Stimulated activated CD8-positive, alpha-beta memory T cell treated with anti-CD3 and anti-CD28 coated beads, Interleukin-4, amount 100 ng/mL, for 4 hours (primary cell): ENCODE measurements around the gene ROCK1.

ENCODE experiments used
- DNase-seq, 2 donors: peaks; one replicate each; pipeline ENCODE4 v3.0.0-alpha.2; 2020; ENCODE audit warnings: low read depth in 2 of 2, low spot score in 1 of 2

ROCK1 gene

DNA sequence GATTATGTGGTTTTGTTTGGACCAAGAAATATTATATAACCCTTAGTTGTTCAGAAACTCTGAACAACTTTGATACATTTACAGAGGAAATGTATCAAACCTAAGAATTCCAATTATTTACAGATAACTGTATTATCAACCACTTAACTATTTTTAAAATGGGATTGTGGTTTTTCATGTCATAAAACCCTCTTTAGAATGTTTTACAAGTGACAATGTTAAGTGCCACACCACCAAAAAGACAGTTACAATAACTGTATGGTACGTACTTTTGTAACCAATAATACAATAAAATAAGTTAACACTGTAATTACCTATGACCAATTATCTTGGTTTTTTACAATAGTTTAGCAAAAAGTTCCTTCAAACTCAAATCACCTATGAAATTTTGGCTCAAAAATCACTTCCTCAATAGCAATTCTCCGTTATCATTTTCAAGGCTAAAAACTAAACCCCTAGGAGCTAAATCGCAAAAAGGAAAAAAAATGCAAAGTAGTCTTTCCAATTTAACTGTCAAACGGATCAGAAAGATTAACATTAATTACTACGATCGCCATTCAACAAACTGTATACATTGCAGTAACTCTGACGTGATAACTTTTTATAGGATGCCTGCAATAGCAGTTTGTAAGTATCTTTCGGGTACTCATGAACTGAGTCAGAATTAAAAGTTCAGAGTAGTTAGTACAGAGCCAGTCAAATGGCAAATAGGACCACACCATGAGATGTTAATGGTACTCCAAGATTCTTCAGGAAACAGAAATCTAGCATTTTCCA lies 1.5 kb downstream of the ROCK1 start:
- no peak for DNase-seq

DNA sequence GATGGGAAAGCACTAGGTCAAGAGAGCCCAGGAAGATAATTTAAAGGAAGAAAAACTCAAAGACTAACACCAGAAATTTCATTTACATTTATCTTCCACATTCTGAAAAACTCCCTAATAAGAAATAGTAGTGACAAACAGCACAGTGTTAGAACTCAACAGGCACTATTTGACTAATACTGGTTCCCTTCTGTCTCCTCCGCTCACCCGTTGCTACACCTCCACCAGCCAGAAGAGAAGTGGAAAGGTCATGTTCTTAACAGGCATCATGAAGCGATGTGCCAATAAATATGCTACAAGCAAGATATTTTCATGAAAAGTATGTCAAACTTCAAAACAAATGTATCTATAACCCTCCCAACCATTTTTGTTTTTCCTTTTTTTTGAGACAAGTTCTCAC lies 5.7 kb downstream of the ROCK1 start:
- DNase-seq: no peak

DNA sequence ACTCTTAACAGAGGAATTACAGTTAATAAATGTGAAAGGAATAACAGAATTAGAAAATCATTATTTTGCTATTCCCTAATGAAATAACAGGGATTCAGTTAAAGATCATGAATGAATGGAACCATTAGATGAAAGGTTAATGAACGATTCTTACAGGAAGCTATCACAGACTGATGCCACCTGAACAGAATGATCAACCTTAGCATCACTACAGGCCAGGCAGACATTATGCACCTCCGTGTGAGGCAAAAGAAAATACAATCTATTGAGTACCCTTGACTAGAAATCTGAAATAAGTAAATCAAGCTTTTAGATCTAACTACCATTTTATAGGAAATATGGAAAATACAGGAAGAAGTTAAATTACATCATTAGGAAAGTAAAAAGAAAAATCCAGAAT lies 10.4 kb downstream of the ROCK1 start:
- no peak for DNase-seq

DNA sequence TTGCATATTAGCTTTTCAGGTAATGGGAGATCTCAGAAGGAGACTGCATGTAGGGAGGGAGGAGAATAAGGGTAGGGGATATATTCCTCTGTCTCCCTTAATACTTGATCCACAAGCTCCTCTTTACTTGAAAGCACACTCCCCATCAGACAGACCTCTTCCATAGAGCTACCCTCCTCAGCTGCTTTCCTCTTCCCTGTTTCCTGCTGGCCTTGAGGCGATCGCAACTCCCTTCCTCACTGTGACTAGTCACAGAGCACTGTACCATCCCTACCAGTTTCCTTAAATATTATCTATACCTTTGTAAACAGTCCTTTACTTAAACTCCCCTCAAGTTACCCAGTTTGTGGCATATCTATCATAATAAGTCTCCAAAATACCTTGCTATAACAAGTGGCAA lies 10.9 kb downstream of the ROCK1 start:
- no peak for DNase-seq

GRCh38 chr18:21100146-21100545 lies 11.5 kb downstream of the ROCK1 start:
- no peak for DNase-seq

GRCh38 chr18:21099442-21099841 lies 12.2 kb downstream of the ROCK1 start:
- DNase-seq: no peak

- no peak for DNase-seq
Observed at GRCh38 chr18:21096760-21097159, 14.9 kb downstream of the ROCK1 start.

DNA sequence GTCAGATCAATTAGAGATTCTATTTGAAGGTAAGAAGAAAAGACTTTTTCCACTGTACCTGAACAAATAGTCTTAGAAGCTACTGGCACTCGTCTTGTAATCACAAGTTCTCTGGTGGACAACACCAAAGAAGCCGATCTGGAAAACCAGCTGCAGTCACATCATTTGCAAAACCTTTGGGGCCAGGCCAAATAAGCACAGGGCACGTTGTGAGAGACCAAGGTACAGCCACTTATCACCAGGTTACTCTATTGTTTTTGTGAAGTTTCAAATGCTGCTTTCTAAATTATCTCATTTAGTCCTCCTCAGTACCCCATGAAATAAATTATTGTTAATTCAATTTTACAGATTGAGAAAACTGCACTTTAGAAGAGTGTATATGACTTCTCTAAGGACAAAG lies 18.5 kb downstream of the ROCK1 start:
- DNase-seq: no peak

DNA sequence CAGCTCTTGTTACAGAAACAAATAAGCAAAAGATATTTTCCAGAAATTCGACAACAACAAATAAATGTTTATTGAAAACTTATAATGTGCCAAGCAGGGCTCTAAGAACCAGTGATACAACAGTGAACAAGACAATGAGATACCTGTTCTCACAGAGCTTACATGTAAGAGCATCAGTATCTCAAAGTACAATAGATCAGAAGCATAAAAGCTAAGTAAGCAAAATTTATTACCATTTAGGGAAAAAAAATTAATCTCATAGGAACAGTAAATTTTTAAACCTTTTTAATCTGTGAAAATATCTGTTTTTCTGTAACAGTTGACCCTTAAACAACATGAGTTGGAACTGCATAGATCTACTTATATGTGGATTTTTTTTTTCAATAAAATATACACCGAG lies 20.9 kb downstream of the ROCK1 start:
- no peak for DNase-seq

- no peak for DNase-seq
Observed at GRCh38 chr18:21085579-21086166, 25.9 kb downstream of the ROCK1 start.

DNA sequence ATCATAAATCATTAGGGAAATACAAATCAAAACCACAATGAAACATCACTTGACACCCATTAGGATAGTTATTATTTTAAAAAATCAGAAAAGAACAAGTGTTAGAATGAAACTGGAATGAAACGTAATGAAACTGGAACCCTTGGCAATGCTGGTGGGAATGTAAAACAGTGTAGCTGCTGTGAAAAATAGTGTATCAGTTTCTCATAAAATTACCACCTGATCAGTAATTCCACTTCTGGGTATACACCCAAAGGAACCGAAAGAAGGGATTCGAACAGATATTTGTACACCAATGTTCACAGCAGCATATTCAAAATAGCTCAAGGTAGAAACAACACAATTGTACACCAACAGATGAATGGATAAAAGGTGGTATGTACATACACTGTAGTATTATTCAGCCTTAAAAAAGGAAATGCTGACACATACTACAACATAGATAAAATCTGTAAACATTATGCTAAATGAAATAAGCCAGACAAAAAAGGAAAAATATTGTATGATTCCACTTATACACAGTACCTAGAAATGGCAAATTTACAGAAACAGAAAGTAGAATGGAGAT lies 27.0 kb downstream of the ROCK1 start:
- DNase-seq: no peak

GRCh38 chr18:21083017-21083416 lies 28.6 kb downstream of the ROCK1 start:
- no peak for DNase-seq

DNA sequence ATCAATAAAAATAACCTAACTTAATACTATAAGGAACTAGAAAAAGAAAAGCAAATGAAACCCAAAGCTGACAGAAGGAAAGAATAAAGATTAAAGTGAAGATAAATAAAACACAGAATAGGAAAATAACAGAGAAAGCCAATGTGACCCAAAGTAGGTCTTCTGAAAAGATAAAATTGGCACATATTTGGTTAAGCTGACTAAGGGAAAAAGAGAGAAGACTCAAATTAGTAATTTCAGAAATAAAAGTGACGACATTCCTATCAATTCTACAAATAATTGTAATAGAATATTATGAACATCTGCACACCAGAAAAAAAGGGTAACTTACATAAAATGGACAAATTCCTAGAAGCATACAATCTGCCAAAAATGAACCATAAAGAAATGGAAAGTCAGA lies 30.2 kb downstream of the ROCK1 start:
- DNase-seq: no peak

GRCh38 chr18:21080576-21080975 lies 31.0 kb downstream of the ROCK1 start:
- no peak for DNase-seq

GRCh38 chr18:21074336-21075323 lies 37.0 kb downstream of the ROCK1 start:
- DNase-seq: no peak

GRCh38 chr18:21073180-21073579 lies 38.4 kb downstream of the ROCK1 start:
- DNase-seq: no peak

DNA sequence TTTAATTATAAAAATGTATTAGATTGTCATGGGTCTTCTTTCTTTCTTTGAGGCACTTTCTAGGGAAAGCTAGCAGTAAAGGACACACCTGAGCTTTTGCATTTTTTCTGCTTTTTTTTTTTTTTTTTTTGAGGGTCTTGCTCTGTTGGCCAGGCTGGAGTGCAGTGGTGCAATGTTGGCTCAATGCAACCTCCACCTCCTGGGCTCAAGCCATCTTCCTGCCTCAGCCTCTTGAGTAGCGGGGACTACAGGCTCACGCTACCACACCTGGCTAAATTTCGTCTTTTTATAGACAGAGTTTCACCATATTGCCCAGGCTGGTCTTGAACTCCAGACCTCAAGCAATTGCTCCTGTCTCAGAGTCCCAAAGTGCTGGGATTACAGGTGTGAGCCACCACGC lies 40.5 kb downstream of the ROCK1 start:
- DNase-seq: no peak

GRCh38 chr18:21069468-21069867 lies 42.1 kb downstream of the ROCK1 start:
- no peak for DNase-seq

DNA sequence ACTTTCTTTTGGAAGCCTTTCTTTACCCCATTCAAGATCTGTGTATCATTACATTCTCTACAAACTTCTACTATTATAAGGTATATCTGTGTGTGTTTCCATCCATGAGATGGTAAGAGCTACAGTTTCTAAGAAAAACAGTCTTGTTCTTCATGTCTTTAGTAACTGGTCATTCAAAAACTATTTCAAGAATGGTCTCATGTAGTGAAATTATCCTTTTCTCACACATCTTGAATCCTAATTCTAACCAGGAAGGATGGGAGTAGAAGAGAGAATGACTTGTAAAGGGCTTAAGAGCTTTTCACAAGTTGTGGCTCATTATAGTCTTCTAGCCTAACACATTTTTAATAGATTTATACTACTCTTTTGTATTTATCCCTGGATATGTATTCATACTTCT lies 47.3 kb downstream of the ROCK1 start:
- DNase-seq: no peak

DNA sequence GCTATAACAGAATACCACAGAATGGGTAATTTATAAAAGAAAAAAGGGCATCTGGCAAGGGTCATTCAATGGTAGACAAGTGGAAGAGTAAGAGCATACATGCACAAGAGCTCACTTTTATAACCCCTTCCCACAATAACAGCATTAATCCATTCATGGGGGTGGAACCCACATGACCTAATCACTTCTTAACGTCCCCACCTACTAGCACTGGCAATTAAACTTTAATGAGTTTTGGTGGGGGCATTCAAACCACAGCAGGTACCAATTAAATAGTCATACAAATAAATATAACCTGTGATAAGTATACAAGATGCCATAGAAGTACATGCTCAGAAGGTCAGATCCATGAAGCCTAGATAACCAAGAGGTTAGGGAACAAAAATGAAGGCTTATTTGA lies 48.6 kb downstream of the ROCK1 start:
- no peak for DNase-seq

DNA sequence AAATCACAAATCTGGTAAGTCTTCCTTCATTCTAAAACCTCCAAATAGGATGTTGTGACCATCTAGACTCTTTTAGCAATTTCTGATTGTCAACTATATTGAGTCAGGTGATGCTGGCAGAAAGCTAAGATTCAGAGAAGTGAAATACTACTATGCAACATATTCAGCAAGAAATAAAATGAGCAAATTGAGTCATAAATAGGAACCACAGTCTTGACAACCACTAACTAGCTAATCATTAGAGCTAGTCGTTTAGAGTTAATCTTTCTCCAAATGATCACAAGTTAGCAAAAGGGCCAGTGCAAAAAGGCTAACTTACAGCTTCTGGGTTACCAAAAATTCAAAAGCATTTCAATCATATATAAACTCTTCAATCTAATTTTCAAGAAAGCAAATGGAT lies 54.5 kb downstream of the ROCK1 start:
- no peak for DNase-seq

DNA sequence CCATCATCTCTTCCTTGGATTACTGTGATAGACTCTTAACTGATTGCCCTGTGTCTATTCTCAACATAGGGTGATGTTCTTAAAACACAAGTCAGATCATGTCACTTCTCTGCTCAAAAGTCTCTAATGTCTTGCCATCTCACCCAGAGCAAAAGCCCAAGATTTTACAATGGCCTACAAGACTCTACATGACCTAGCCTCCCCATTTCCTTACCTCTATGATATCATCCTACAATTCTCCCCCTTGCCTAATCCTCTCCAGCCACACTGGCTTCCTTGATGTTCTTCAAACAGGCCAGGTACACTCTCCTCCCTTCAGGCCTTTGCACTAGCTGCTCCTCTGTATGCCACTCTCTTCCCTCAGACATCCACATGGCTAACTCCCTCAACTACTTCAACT lies 55.1 kb downstream of the ROCK1 start:
- no peak for DNase-seq
